Stomach smooth muscle (tissue), 2 donors: ENCODE results near the gene OR1J4.
"Not testable (repeated sequence)": the region's sequence is repeated elsewhere in the genome, so short reads cannot be mapped to it uniquely, and the experiment has no call there.

Experiments
- H3K27ac ChIP-seq: one replicate; pipeline ENCODE4 v1.7.0; 2013; ENCODE audit warnings: mild to moderate bottlenecking, low read length, inconsistent platforms
- H3K27me3 ChIP-seq, 2 donors: one replicate each; pipeline ENCODE4 v1.7.0; 2013; ENCODE audit warnings: low read length in 2 of 2; ENCODE audit not compliant: insufficient read depth in 2 of 2, control insufficient read depth in 1 of 2
- H3K36me3 ChIP-seq, 2 donors: one replicate each; pipeline ENCODE4 v1.7.0; 2013; ENCODE audit warnings: low read length in 2 of 2; ENCODE audit not compliant: control insufficient read depth in 2 of 2, insufficient read depth in 2 of 2
- H3K4me1 ChIP-seq: one replicate; pipeline ENCODE4 v1.7.0; 2013; ENCODE audit warnings: low read length; ENCODE audit not compliant: control insufficient read depth, insufficient read depth
- H3K4me3 ChIP-seq, 2 donors: one replicate each; pipeline ENCODE4 v1.7.0; 2013; ENCODE audit warnings: low read length in 2 of 2
- H3K9ac ChIP-seq, 2 donors: one replicate each; pipeline ENCODE4 v1.7.0; 2013; ENCODE audit warnings: low read length in 2 of 2, mild to moderate bottlenecking in 1 of 2
- H3K9me3 ChIP-seq, 2 donors: one replicate each; pipeline ENCODE4 v1.7.0; 2013; ENCODE audit warnings: low read length in 2 of 2; ENCODE audit not compliant: control insufficient read depth in 2 of 2
- donor health status: healthy.
- donor health status: Pancreatic carcinoma.

OR1J4 gene

DNA sequence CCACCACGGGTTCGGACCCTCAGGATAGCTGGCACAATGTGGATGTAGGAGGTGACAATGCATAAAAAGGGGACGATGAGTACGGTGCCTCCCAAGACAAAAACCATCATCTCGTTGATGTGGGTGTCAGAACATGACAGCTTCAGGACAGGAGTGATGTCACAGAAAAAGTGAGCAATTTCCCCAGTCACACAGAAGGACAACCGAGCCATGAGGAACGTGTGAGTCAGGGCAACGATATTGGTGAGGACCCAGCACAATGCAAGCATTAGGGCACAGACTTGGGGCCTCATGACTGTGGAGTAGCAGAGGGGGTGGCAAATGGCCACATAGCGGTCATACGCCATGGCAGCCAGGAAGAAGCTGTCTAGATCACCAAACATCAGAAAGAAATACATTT lies 7.7 kb downstream of the OR1J4 start:
- no peaks in the 10 kb centered on the region for H3K4me1 ChIP-seq
- no peak overlapping the region for H3K9ac ChIP-seq
- no peak overlapping the region for H3K4me3 ChIP-seq
- H3K27ac ChIP-seq = no peak overlapping the region
- peaks cover 2 to 4% of the 10 kb centered on the region in 2 donors for H3K27me3 ChIP-seq
- no peaks in the 10 kb centered on the region for H3K9me3 ChIP-seq
- no peaks in the 10 kb centered on the region for H3K36me3 ChIP-seq

DNA sequence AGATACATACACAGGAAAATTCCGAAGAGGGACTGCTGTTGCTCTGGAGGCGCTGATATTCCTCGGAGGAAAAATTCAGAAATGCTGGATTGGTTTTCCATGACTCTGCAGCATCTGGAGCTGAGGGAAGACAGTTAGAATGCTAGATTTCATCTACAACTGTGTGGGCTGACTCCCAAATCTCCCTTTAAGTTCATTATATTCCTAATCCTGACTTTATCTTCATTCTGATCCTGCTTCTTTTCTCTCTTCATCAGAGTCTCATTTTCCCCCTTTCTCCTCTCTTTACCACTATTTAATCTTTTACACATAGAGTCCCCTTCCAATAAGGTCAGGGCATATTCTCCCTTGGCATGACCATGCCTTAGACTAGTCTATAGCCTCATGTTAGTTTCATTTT lies 8.3 kb downstream of the OR1J4 start, which contains the start of gene OR1N1:
Gene OR1N1, minus strand, starts transcription at position 101 of the 400 bp plus-strand sequence. Its CDS starts 0 bp downstream, at position 101.
- peaks cover 2 to 4% of the 10 kb centered on the region in 2 donors for H3K27me3 ChIP-seq
- no peak within 1 kb of the TSS for H3K9ac ChIP-seq
- H3K4me3 ChIP-seq = no peak within 1 kb of the TSS
- no peaks in the 10 kb centered on the region for H3K36me3 ChIP-seq
- H3K27ac ChIP-seq = no peak within 1 kb of the TSS
- H3K9me3 ChIP-seq = no peaks in the 10 kb centered on the region
- no peaks in the 10 kb centered on the region for H3K4me1 ChIP-seq

DNA sequence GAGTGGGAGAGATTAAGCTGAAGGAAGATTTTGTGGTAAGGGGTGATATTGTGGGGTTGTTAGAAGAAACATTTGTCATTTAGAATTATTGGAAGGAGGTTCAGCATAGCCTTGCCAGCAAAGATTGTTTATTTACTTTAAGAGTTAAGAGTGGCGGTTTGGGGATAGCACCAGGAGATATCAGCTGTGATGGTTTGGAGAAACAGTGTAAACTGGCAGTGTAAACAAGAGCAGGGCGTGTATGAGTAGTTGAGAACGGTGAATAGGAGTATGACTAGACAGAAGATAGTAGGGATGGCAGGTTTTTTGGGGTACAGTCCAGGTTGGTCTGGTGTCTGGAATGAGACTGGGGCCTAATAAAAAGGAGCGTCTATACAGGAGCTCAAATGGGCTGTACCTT lies 12.2 kb downstream of the OR1J4 start:
- not testable (repeated sequence) for H3K4me1 ChIP-seq, H3K36me3 ChIP-seq, H3K27ac ChIP-seq, H3K9me3 ChIP-seq, H3K9ac ChIP-seq, H3K4me3 ChIP-seq, H3K27me3 ChIP-seq

DNA sequence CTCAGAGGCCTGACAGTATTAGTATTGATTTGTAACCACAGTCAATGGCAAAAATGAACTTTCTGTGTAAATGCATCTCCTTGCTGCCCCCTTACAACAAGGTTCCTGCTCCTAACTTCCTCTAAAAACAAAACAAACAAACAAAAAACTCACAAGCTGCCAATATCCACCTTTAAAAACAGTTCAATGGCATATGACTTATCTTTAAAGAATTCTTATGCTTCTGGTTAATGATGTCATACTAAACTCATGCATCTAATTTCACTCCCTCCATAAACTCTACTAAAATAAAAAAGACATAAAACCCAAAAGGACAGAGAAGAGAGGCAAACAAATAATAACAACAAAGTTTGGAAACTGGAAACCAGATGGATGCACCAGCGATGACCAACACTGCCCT lies 17.2 kb downstream of the OR1J4 start:
- Histone ChIP-seq H3K4me3 (no peak overlapping the region), H3K36me3 (no peaks in the 10 kb centered on the region), H3K27me3 (no peaks in the 10 kb centered on the region), H3K9ac (no peak overlapping the region), H3K4me1 (no peaks in the 10 kb centered on the region), H3K9me3 (no peaks in the 10 kb centered on the region), H3K27ac (no peak overlapping the region)

DNA sequence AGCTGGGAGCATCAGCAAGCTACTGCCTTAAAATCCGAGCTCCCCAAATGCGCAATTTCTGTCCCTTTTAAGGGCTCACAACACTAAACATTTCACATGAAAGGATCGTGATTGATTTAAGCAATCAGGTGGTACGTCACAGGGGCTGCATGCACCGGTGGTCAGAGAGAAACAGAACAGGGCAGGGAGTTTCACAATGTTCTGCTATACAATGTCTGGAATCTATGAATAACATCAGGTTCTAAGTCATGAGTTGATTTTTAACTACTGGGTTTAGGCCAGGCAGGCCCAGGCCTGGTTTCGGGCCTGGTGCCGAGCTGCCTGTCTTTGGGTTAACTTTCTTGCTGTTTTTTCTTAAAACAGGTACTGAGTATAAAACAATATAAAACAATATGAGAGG lies 18.1 kb downstream of the OR1J4 start:
- H3K27me3 ChIP-seq, H3K9me3 ChIP-seq, H3K9ac ChIP-seq, H3K4me3 ChIP-seq, H3K36me3 ChIP-seq, H3K4me1 ChIP-seq, H3K27ac ChIP-seq: not testable (repeated sequence)

DNA sequence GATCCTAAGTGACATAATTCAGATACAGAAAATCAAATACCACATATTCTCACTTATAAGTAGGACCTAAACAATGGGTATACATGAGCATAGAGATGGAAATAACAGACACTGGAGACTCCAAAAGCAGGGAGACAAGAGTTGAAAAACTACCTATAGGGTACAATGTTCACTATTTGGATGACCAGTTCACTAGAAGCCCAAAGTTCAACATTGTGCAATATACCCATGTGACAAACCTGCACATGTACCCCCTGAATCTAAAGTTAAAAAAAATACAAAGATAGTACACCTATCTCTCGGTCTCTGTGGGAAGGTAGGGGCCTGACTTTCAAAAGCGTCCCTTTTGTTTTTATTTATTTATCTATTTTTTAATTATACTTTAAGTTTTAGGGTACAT lies 19.8 kb downstream of the OR1J4 start:
- no peaks in the 10 kb centered on the region for H3K36me3 ChIP-seq
- no peaks in the 10 kb centered on the region for H3K4me1 ChIP-seq
- H3K27ac ChIP-seq = no peak overlapping the region
- H3K4me3 ChIP-seq = no peak overlapping the region
- H3K27me3 ChIP-seq = no peaks in the 10 kb centered on the region
- H3K9me3 ChIP-seq = no peaks in the 10 kb centered on the region
- no peak overlapping the region for H3K9ac ChIP-seq

DNA sequence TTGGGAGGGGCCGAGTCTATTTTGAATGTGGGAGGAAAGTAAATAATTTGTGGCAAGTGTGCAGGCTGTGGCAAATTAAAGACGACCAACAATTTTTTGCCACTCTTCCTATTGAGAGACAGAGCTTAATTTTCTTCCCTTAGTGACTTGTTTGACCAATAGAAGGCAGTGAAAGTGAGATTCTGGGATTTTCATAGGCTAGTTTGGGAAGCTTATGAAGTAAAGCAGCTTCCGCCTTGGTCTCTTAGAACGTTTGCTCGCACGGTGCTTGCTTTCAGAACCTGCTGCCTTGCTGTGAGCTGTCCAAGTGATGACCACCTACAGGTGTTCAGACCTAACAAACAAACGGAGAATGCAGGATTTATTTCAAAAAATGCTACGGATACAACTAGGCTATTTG lies 27.3 kb downstream of the OR1J4 start:
- Histone ChIP-seq H3K36me3 (no peaks in the 10 kb centered on the region), H3K9me3 (peaks cover 0 to 2% of the 10 kb centered on the region in 2 donors), H3K27ac (no peak overlapping the region), H3K9ac (no peak overlapping the region), H3K27me3 (no peaks in the 10 kb centered on the region), H3K4me1 (no peaks in the 10 kb centered on the region), H3K4me3 (no peak overlapping the region)

DNA sequence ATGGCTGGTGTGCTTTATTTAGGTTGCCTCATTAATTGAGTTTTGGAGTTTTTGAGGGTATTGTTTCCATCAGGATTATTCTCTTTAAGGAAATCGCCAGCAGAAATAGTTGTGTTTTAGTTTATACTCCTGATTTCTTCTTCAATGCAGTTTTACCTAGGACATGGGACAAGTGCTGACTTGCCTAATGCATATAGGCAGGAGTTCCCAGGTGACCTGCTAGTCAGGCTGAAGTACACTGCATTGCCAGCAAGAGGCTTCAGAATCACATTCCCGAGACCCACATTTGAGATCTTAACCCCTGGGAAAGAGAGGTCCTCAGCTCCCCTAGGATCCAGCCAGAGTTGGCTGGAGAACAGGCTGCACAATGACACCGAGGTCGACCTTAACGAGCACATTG lies 32.4 kb downstream of the OR1J4 start:
- Histone ChIP-seq H3K27me3 (no peaks in the 10 kb centered on the region), H3K36me3 (no peaks in the 10 kb centered on the region), H3K4me3 (no peak overlapping the region), H3K4me1 (no peaks in the 10 kb centered on the region), H3K9me3 (peaks cover 0 to 2% of the 10 kb centered on the region in 2 donors), H3K27ac (no peak overlapping the region), H3K9ac (no peak overlapping the region)

DNA sequence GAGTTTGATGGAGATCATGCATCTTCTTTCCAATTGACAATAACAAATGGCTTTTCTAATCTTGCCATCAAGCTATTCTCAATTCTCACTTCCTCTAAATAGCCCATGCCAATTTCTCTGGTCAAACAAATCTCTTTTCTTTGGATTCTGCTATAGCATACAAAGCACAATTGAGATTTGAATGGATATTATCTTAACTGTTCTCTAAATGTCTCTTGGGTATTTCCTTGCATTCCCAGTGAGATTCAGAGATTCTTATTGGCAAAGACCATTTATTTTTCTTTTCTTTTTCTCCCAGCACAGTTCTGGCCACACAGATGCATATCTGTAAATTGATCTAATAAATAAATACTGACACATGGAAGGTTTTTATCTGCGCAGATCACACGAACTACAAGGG lies 33.9 kb downstream of the OR1J4 start, which contains the start of gene OR1N2:
Gene OR1N2, plus strand, starts transcription at position 301 of the 400 bp plus-strand sequence. CDS start 100 bp downstream, outside the sequence.
- no peaks in the 10 kb centered on the region for H3K36me3 ChIP-seq

DNA sequence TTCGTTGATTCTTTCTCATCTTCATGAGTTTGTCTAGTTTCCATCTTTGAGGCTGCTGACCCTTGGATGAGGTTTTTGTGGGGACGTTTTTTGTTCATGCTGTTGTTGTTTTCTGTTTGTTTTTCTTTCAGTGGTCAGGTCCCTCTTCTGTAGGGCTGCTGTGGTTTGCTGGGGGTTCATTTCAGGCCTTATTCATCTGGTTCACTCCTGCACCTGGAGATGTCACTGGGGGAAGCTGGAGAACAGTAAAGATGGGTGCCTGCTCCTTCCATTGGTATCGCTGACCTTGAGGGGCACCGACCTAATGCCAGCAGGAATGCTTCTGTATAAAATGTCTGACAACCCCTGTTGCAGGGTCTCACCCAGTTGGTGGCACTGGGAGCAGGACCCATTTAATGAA lies 42.5 kb downstream of the OR1J4 start:
- no peak overlapping the region for H3K4me3 ChIP-seq
- no peak overlapping the region for H3K9ac ChIP-seq
- no peaks in the 10 kb centered on the region for H3K4me1 ChIP-seq
- H3K9me3 ChIP-seq = peaks cover 3 to 13% of the 10 kb centered on the region in 2 donors
- peaks cover 0 to 3% of the 10 kb centered on the region in 2 donors for H3K27me3 ChIP-seq
- H3K36me3 ChIP-seq = no peaks in the 10 kb centered on the region
- H3K27ac ChIP-seq = no peak overlapping the region

More for the DNA sequence above, 33.9 kb downstream of the OR1J4 start, which contains the start of gene OR1N2:
- Histone ChIP-seq H3K27ac (no peak within 1 kb of the TSS), H3K9ac (no peak within 1 kb of the TSS), H3K4me1 (no peaks in the 10 kb centered on the region), H3K4me3 (no peak within 1 kb of the TSS), H3K9me3 (peaks cover 0 to 2% of the 10 kb centered on the region in 2 donors), H3K27me3 (no peaks in the 10 kb centered on the region)

DNA sequence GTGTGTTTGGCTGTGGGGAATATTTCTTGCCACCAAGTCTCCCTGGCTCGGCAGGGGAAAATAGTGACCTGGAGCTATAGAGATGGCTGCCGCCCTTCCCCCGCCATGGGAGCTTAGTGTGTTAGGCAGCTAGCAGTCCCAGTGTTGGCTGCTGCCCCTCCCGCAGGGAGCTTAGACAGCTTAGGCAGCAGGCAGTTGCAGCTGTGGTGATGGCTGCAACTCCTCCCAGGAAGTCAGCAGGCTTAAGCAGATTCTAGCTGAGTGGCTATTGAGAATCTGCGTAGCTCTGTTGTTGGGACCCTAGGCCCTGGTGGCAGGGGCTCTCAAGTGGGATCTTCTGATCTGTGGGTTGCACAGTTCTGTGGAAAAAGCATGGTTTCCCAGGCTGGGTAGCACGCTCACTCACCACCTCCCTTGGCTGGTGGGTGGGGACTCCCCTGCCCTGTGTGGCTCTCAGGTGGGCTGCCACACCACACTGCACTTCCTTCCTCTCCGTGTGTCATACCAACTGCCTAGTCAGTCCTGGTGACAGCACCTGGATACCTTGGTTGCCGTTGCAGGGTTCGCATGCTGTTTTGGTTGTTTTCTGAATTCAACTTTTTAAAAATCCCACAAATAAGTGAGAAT lies 43.3 kb downstream of the OR1J4 start:
- no peak overlapping the region for H3K27ac ChIP-seq
- H3K27me3 ChIP-seq = peaks cover 0 to 3% of the 10 kb centered on the region in 2 donors
- no peak overlapping the region for H3K9ac ChIP-seq
- H3K4me3 ChIP-seq = no peak overlapping the region
- H3K36me3 ChIP-seq = no peaks in the 10 kb centered on the region
- H3K4me1 ChIP-seq = no peaks in the 10 kb centered on the region
- H3K9me3 ChIP-seq = peaks cover 3 to 13% of the 10 kb centered on the region in 2 donors
